ENCODE results near the gene METTL22.

Gene METTL22

GRCh38 chr16:8691728-8692127 lies 70.2 kb downstream of the METTL22 start:
- DNase-seq (ENCODE audit: low read depth, low spot score), result no peak

- no peak for DNase-seq (ENCODE audit: low read depth, low spot score)
These were observed 73.6 kb downstream of the METTL22 start for GRCh38 chr16:8694795-8695728.

- DNase-seq (ENCODE audit: low read depth, low spot score), result no peak
These were observed 75.4 kb downstream of the METTL22 start for GRCh38 chr16:8696880-8697279.

- DNase-seq (ENCODE audit: low read depth, low spot score), result no peak
These were observed 76.5 kb downstream of the METTL22 start for GRCh38 chr16:8697965-8698364.

All from brain pericyte (primary cell).